GM12878 (cell line): ENCODE results near the gene NHLRC4. TPM values are rescaled to one million over a fixed set of nuclear protein-coding genes. Genes with fewer than 3 reads are reported as not detected.

Experiments
- ATAC-seq: fragments of 200-7000 bp; cut with Tn5 transposase; 3 replicates; pipeline ENCODE4 v1.9.1; 2020; ENCODE audit warnings: mild to moderate bottlenecking, moderate library complexity
- BruUV-seq: library from RNA; stranded (reverse); fragments of 400-500 nt; replicated peaks from 2 replicates; lab custom pipeline; 2021; lab: Mats Ljungman, UMichigan
- CTCF ChIA-PET: fragments of 300-600 bp; sonication (Branson Sonifier 250); formaldehyde crosslinking; extraction: SDS; loops from one replicate; lab custom pipeline; 2021; ENCODE audit warnings: inconsistent platforms; lab: Yijun Ruan, JAX
- POLR2A ChIA-PET: fragments of 350-600 bp; formaldehyde crosslinking; extraction: SDS; loops from one replicate; lab custom pipeline; 2021; ENCODE audit warnings: inconsistent platforms; lab: Charles Lee
- RAD21 ChIA-PET: fragments of 300-600 bp; sonication (Branson Sonifier 250); formaldehyde crosslinking; loops from one replicate; lab custom pipeline; 2023; ENCODE audit warnings: antibody characterized with exemption; ENCODE audit not compliant: unreplicated experiment; lab: Charles Lee
- SMC1A ChIA-PET: fragments of 300-600 bp; sonication (Branson Sonifier 250); formaldehyde crosslinking; loops from one replicate; lab custom pipeline; 2023; ENCODE audit not compliant: unreplicated experiment, uncharacterized antibody; lab: Charles Lee
- DNase-seq: peaks from one replicate; pipeline ENCODE4 v3.0.0-alpha.2; 2011; ENCODE audit warnings: low read depth, low spot score
- FAIRE-seq: peaks from 3 replicates; lab custom pipeline; 2011; peaks lifted over from hg19 to GRCh38; lab: Jason Lieb, UNC
- H2AFZ ChIP-seq: 2 replicates; pipeline ENCODE4 v1.6.0; 2011; ENCODE audit warnings: low read depth, low read length, control low read depth; ENCODE audit not compliant: control insufficient read depth
- H3K27ac ChIP-seq: 2 replicates; pipeline ENCODE4 v1.5.1; 2011; ENCODE audit warnings: control low read depth; ENCODE audit not compliant: control insufficient read depth, insufficient read depth
- H3K27me3 ChIP-seq, 2 experiments: replicated peaks in 1 of 2; 2 replicates each; pipeline versions ENCODE4 v1.6.0 to v1.6.1; 2011; ENCODE audit warnings: low read length in 1 of 2; ENCODE audit not compliant: control insufficient read depth in 2 of 2, insufficient read depth in 2 of 2
- H3K36me3 ChIP-seq, 2 experiments: 2 replicates each; pipeline ENCODE4 v1.5.1; 2011; ENCODE audit warnings: low read length in 1 of 2; ENCODE audit not compliant: control insufficient read depth in 2 of 2, insufficient read depth in 2 of 2
- H3K4me1 ChIP-seq: 2 replicates; pipeline ENCODE4 v1.6.1; 2011; ENCODE audit warnings: mild to moderate bottlenecking, low read length, moderate library complexity, mixed read lengths; ENCODE audit not compliant: control insufficient read depth, insufficient read depth
- H3K4me2 ChIP-seq: 2 replicates; pipeline ENCODE4 v1.6.0; 2011; ENCODE audit warnings: control low read depth; ENCODE audit not compliant: control insufficient read depth, insufficient read depth
- H3K4me3 ChIP-seq: fragments of 200-600 bp; sonication (generic); 2 replicates; pipeline ENCODE4 v1.5.1; 2016
- H3K79me2 ChIP-seq: 2 replicates; pipeline ENCODE4 v1.6.0; 2011; ENCODE audit warnings: low read length; ENCODE audit not compliant: control insufficient read depth, insufficient read depth
- H3K9ac ChIP-seq: 2 replicates; pipeline ENCODE4 v1.8.0; 2011; ENCODE audit warnings: low read length, control low read depth, mixed read lengths; ENCODE audit not compliant: control insufficient read depth, insufficient read depth
- H3K9me3 ChIP-seq: replicated peaks from 3 replicates; pipeline ENCODE4 v1.5.1; 2011; ENCODE audit warnings: mild to moderate bottlenecking, low read length; ENCODE audit not compliant: control insufficient read depth, insufficient read depth
- H4K20me1 ChIP-seq: 2 replicates; pipeline ENCODE4 v1.6.0; 2011; ENCODE audit not compliant: control insufficient read depth, insufficient read depth
- GABPA ChIP-seq: IDR thresholded peaks from 2 replicates; pipeline ENCODE4 v1.6.1; 2014; ENCODE audit warnings: antibody characterized with exemption, low read depth, mild to moderate bottlenecking, inconsistent platforms
- JUND ChIP-seq: IDR thresholded peaks from 2 replicates; pipeline ENCODE4 v1.6.1; 2012; ENCODE audit warnings: low read depth, mild to moderate bottlenecking, low read length, improper control_type of control experiment, moderate library complexity
- POLR2AphosphoS2 ChIP-seq: IDR thresholded peaks from 2 replicates; pipeline ENCODE4 v1.6.1; 2011; ENCODE audit warnings: low read depth, mild to moderate bottlenecking, low read length, improper control_type of control experiment, moderate library complexity
- RB1 ChIP-seq: fragments of 450-650 bp; formaldehyde crosslinking; IDR thresholded peaks from 2 replicates; pipeline ENCODE4 v1.6.1; 2017; ENCODE audit warnings: mild to moderate bottlenecking, borderline replicate concordance
- SMAD1 ChIP-seq: fragments of 450-650 bp; IDR thresholded peaks from 2 replicates; pipeline ENCODE4 v1.6.1; 2018; ENCODE audit warnings: mild to moderate bottlenecking, low read depth; ENCODE audit not compliant: partially characterized antibody
- SMAD5 ChIP-seq: IDR thresholded peaks from 2 replicates; pipeline ENCODE4 v1.6.1; 2016; ENCODE audit warnings: antibody characterized with exemption, low read depth
- SMC3 ChIP-seq: IDR thresholded peaks from 2 replicates; pipeline ENCODE4 v1.6.1; 2011; ENCODE audit warnings: low read length, improper control_type of control experiment, borderline replicate concordance
- STAT1 ChIP-seq: fragments of 450-650 bp; conservative IDR thresholded peaks from 2 replicates; pipeline ENCODE4 v1.6.1; 2014; ENCODE audit warnings: antibody characterized with exemption, mild to moderate bottlenecking
- ZNF384 ChIP-seq: IDR thresholded peaks from 2 replicates; pipeline ENCODE4 v1.6.1; 2012; ENCODE audit warnings: low read depth, mild to moderate bottlenecking, low read length, improper control_type of control experiment, borderline replicate concordance
- WGBS: methylation state at CpG from one replicate; pipeline ENCODE4 v1.1.6; 2016; ENCODE audit warnings: low lambda C conversion rate; ENCODE audit not compliant: insufficient replicate concordance, insufficient coverage; ENCODE audit errors: missing lambda C conversion rate; 5-methylcytosine and 5-hydroxymethylcytosine counted together
- in situ Hi-C: fragments of 300-500 bp; cut with MboI; formaldehyde crosslinking; loops from 9 replicates; pipeline ENCODE4 v1.14.3; 2018; ENCODE audit warnings: mixed read lengths
- intact Hi-C: fragments of 100-400 bp; cut with micrococcal nuclease; formaldehyde crosslinking; loops from one replicate; pipeline ENCODE4 v1.14.2; 2022; ENCODE audit not compliant: unreplicated experiment
- polyA plus RNA-seq, 11 experiments: library from polyadenylated mRNA; depleted of rRNA in 4 of 11; unstranded in 6 of 11; stranded (reverse) in 5 of 11; fragments of >200 nt; fragmentation: Nextera tagmentation in 4 of 11; fragmentation: Illumina TruSeq in 1 of 11; extraction: Ambion mirVana in 4 of 11; extraction: Trizol in 1 of 11; gene quantifications; 1 replicate in 1 of 11; 2 replicates in 10 of 11; pipeline versions ENCODE4 v1.2.1 to v1.2.3, GENCODE V29; 2011 to 2016; ENCODE audit warnings: inconsistent platforms in 2 of 11, missing spikeins in 2 of 11, low read depth in 1 of 11
- total RNA-seq, 4 experiments: library from RNA; depleted of rRNA in 3 of 4; stranded (reverse); fragments of >200 nt in 3 of 4; fragmentation: Illumina TruSeq in 1 of 4; extraction: Trizol in 1 of 4; gene quantifications; 2 replicates each; pipeline versions ENCODE4 v1.2.1 to v1.2.3, GENCODE V29; 2013 to 2021
- TF ChIP-seq, protein P1 (sequence below): fragments of 450-650 bp; IDR thresholded peaks from 2 replicates; pipeline ENCODE4 v1.6.1; 2018; ENCODE audit warnings: borderline replicate concordance, mild to moderate bottlenecking; ENCODE audit not compliant: partially characterized antibody
- TF ChIP-seq, protein P2 (sequence below): IDR thresholded peaks from 2 replicates; pipeline ENCODE4 v1.6.1; 2011; ENCODE audit warnings: borderline replicate concordance, low read depth, mild to moderate bottlenecking, moderate library complexity, low read length; ENCODE audit not compliant: insufficient read depth, poor library complexity, severe bottlenecking

NHLRC4 gene
- total and polyA plus RNA-seq, 10 of the 15 experiments (the other 5 are each of a cell fraction or from before 2014, with no cell fraction given): 0.07 to 1.1 (median 0.57) TPM; not detected in 3

DNA sequence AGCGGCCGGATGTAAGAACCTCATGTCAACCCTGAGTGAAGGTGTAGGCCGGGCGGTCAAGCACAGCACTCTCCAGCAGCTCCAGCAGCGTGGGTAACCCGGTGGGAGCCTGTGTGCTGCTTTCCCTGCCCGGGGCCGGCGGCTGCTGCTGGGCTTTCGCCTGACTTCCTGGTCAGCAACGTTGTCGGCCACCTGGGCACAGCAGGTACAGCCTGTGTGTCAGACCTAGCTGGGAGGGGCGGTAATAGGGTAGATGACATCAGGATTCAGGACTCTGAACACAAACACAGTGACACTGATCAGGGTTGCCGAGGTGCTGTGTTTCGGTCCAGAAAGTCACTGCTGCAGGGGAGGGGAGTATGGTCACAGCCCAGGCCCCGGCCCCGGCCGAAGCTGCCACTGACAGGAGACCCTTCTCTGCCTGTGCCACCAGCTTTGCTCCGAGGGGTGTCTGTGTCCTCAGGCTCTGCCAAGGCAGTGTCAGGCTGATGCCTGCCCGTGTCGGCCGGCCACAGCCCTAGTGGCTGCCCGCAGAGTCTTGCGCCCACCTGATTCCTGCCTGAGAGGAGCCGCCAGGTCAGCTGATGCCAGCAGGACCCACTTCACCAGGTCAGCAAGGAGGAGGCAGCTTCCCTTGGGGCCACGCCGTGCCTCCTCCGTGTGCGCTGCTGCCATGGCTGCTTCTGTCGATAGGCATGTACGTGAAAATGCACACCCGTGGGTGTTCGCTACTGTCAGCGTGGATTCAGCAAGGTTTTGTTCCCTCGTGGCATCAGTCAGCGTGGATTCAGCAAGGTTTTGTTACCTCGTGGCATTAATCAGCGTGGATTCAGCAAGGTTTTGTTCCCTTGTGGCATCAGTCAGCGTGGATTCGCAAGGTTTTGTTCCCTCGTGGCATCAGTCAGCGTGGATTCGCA is 32.3 kb downstream of the NHLRC4 start:
- Histone ChIP-seq H3K79me2 (no peaks in the 10 kb centered on the region), H3K36me3 (peaks cover 0 to 4% of the 10 kb centered on the region in 2 experiments; a peak in 2 of 4 replicates), H3K27me3 (no peaks in the 10 kb centered on the region), H4K20me1 (no peaks in the 10 kb centered on the region), H3K4me3 (no peak overlapping the region), H3K4me1 (no peaks in the 10 kb centered on the region; the same call in 1 of the 2 replicates), H3K4me2 (no peak overlapping the region), H3K9me3 (no peaks in the 10 kb centered on the region; the same call in 2 of the 3 replicates), H2AFZ (no peak overlapping the region), H3K9ac (no peak overlapping the region), H3K27ac (no peak overlapping the region)
- ChIA-PET SMC1A (no interaction called here), POLR2A (no interaction called here), CTCF (interaction anchor here (0.5 to 2.0 kb wide), 2 partner anchors 73 to 376 kb away, joined by 3 to 5 read pairs; no protein-coding TSS in a partner anchor), RAD21 (no interaction called here)
- intact Hi-C loops (no loop called here), in situ Hi-C loops (no loop called here)
- DNase-seq: no peak
- no peak for FAIRE-seq
- ATAC-seq: no peak
- 97% methylated on average over 41 of the region's 43 CpGs for WGBS
- no peak for TF ChIP-seq JUND
- BruUV-seq: no TSS peak

DNA sequence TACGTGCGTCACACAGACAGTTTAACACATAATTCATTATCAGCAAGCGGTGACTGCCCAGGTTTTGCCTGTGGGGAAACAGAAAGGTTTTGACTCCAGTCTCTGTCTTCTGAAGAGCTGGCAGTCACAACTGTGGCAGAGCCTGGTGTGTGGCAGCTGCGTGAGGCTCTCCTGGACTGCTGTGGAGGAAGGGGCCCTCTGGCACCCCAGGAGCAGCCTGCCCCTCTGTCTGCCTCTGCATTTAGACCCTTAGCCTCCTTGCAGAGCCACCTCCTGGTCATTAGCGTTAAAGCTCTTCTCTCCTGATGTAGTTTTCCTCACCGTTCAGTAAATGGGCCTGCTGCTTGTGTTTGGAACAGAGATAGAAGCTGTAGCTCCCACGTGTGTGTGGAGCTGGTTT is 34.0 kb downstream of the NHLRC4 start:
- CTCF ChIA-PET: interaction anchor here (0.6 to 2.0 kb wide), 4 partner anchors 9 to 166 kb away, joined by 3 to 5 read pairs (median 4); partner anchors contain the start of gene NHLRC4
- TF ChIP-seq POLR2AphosphoS2: no peak
- no peak for TF ChIP-seq ZNF384
- no peak for TF ChIP-seq SMAD5
- TF ChIP-seq, protein P1, sequence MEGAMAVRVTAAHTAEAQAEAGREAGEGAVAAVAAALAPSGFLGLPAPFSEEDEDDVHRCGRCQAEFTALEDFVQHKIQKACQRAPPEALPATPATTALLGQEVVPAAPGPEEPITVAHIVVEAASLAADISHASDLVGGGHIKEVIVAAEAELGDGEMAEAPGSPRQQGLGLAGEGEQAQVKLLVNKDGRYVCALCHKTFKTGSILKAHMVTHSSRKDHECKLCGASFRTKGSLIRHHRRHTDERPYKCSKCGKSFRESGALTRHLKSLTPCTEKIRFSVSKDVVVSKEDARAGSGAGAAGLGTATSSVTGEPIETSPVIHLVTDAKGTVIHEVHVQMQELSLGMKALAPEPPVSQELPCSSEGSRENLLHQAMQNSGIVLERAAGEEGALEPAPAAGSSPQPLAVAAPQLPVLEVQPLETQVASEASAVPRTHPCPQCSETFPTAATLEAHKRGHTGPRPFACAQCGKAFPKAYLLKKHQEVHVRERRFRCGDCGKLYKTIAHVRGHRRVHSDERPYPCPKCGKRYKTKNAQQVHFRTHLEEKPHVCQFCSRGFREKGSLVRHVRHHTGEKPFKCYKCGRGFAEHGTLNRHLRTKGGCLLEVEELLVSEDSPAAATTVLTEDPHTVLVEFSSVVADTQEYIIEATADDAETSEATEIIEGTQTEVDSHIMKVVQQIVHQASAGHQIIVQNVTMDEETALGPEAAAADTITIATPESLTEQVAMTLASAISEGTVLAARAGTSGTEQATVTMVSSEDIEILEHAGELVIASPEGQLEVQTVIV: no peak
- TF ChIP-seq, protein P2, sequence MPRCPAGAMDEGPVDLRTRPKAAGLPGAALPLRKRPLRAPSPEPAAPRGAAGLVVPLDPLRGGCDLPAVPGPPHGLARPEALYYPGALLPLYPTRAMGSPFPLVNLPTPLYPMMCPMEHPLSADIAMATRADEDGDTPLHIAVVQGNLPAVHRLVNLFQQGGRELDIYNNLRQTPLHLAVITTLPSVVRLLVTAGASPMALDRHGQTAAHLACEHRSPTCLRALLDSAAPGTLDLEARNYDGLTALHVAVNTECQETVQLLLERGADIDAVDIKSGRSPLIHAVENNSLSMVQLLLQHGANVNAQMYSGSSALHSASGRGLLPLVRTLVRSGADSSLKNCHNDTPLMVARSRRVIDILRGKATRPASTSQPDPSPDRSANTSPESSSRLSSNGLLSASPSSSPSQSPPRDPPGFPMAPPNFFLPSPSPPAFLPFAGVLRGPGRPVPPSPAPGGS: no peak
- TF ChIP-seq GABPA: no peak
- TF ChIP-seq SMAD1: no peak
- no peak for TF ChIP-seq RB1
- no peak for TF ChIP-seq STAT1
- TF ChIP-seq SMC3: peak; percentile 13; the same call in 1 of the 2 replicates

More for the DNA sequence above, 34.0 kb downstream of the NHLRC4 start:
- Histone ChIP-seq H3K36me3 (peaks cover 0 to 4% of the 10 kb centered on the region in 2 experiments; a peak in 2 of 4 replicates), H3K27me3 (no peaks in the 10 kb centered on the region), H3K79me2 (no peaks in the 10 kb centered on the region), H4K20me1 (no peaks in the 10 kb centered on the region), H3K27ac (no peak overlapping the region), H3K9ac (no peak overlapping the region), H3K4me3 (no peak overlapping the region), H3K9me3 (no peaks in the 10 kb centered on the region; the same call in 2 of the 3 replicates), H2AFZ (no peak overlapping the region), H3K4me1 (no peaks in the 10 kb centered on the region; the same call in 1 of the 2 replicates), H3K4me2 (no peak overlapping the region)
- 42% methylated on average over 7 of the region's 7 CpGs for WGBS
- intact Hi-C loops (no loop called here), in situ Hi-C loops (no loop called here)
- FAIRE-seq (no peak), DNase-seq (no peak), ATAC-seq (peak; percentile 58)
- RAD21 ChIA-PET: interaction anchor here (1.4 kb wide), 1 partner anchor 74 kb away, joined by 3 read pairs; the partner anchor contains the start of gene CAPN15
- no TSS peak for BruUV-seq
- POLR2A ChIA-PET: no interaction called here
- SMC1A ChIA-PET: interaction anchor here (1.1 kb wide), 1 partner anchor 75 kb away, joined by 3 read pairs; no protein-coding TSS in a partner anchor
